PFSK-1 (cell line): ENCODE measurements around the gene PIF1.

Experiments
- FOXP2 ChIP-seq: optimal IDR thresholded peaks from 2 replicates; pipeline ENCODE3; 2011; ENCODE audit warnings: borderline replicate concordance, control low read depth, inconsistent platforms; ENCODE audit not compliant: insufficient read depth; ENCODE audit errors: extremely low read length, extremely low read depth
- POLR2AphosphoS5 ChIP-seq: IDR thresholded peaks from 2 replicates; pipeline ENCODE4 v1.6.1; 2012; ENCODE audit warnings: low read depth, mild to moderate bottlenecking, control low read depth, low read length, moderate library complexity
- REST ChIP-seq, 2 experiments: IDR thresholded peaks; 2 replicates each; pipeline versions ENCODE4 v1.6.1 to v1.8.0; 2011 to 2012; ENCODE audit warnings: low read depth in 2 of 2, low read length in 2 of 2, control low read depth in 1 of 2, inconsistent platforms in 1 of 2, mild to moderate bottlenecking in 1 of 2, moderate library complexity in 1 of 2; ENCODE audit not compliant: insufficient read depth in 1 of 2
- SIN3A ChIP-seq: IDR thresholded peaks from 2 replicates; pipeline ENCODE4 v1.6.1; 2012; ENCODE audit warnings: mild to moderate bottlenecking, low read length, moderate library complexity, borderline replicate concordance; ENCODE audit not compliant: insufficient read depth
- TAF1 ChIP-seq: IDR thresholded peaks from 2 replicates; pipeline ENCODE4 v1.6.1; 2012; ENCODE audit warnings: low read length, control low read depth, borderline replicate concordance; ENCODE audit not compliant: insufficient read depth

Gene PIF1

GRCh38 chr15:64850778-64851502 lies 25.5 kb upstream of the PIF1 start:
- TF ChIP-seq REST (IDR thresholded peaks at IDR 0.05; ENCODE audit: insufficient read depth in 1 of 2, low read depth in 2 of 2, low read length in 2 of 2): no peak
- TF ChIP-seq FOXP2: no peak

- TF ChIP-seq POLR2AphosphoS5 (no peak), SIN3A (no peak), FOXP2 (no peak), TAF1 (no peak), REST (IDR thresholded peaks at IDR 0.05; ENCODE audit: insufficient read depth in 1 of 2, low read depth in 2 of 2, low read length in 2 of 2) (no peak)
Observed at GRCh38 chr15:64847876-64848716, 22.6 kb upstream of the PIF1 start.

- no peak for TF ChIP-seq TAF1
Observed at GRCh38 chr15:64847448-64847847, 22.0 kb upstream of the PIF1 start.

GRCh38 chr15:64847016-64847415 lies 21.6 kb upstream of the PIF1 start:
- TF ChIP-seq FOXP2 (no peak), REST (IDR thresholded peaks at IDR 0.05; ENCODE audit: insufficient read depth in 1 of 2, low read depth in 2 of 2, low read length in 2 of 2) (no peak), SIN3A (no peak), TAF1 (no peak), POLR2AphosphoS5 (no peak)

GRCh38 chr15:64845831-64846595 lies 20.6 kb upstream of the PIF1 start:
- TF ChIP-seq REST (IDR thresholded peaks at IDR 0.05; ENCODE audit: insufficient read depth in 1 of 2, low read depth in 2 of 2, low read length in 2 of 2) (no peak), POLR2AphosphoS5 (no peak), TAF1 (no peak), FOXP2 (no peak), SIN3A (no peak)
